Ascending aorta (tissue), 2 donors: ENCODE data around the gene TBC1D10B. TPM values are rescaled to one million over a fixed set of nuclear protein-coding genes. Genes with fewer than 3 reads are reported as not detected.

Experiments
- DNase-seq, 2 donors: peaks; one replicate each; pipeline ENCODE4 v3.0.0-alpha.2; 2019; ENCODE audit warnings: low spot score in 2 of 2
- H3K27ac ChIP-seq, 2 donors: fragments of 200-600 bp; sonication (generic); one replicate each; pipeline ENCODE4 v1.5.1; 2016 to 2017; ENCODE audit warnings: mild to moderate bottlenecking in 1 of 2
- H3K27me3 ChIP-seq: fragments of 200-600 bp; sonication (generic); one replicate; pipeline ENCODE4 v1.5.1; 2017
- H3K36me3 ChIP-seq, 2 donors: fragments of 200-600 bp; sonication (generic); one replicate each; pipeline ENCODE4 v1.5.1; 2016
- H3K4me1 ChIP-seq, 2 donors: fragments of 200-600 bp; sonication (generic); one replicate each; pipeline ENCODE4 v1.5.1; 2016 to 2017; ENCODE audit warnings: mild to moderate bottlenecking in 1 of 2
- H3K4me3 ChIP-seq, 2 donors: fragments of 200-600 bp; sonication (generic); one replicate each; pipeline ENCODE4 v1.5.1; 2016 to 2017; ENCODE audit warnings: mild to moderate bottlenecking in 1 of 2
- H3K9me3 ChIP-seq, 2 donors: fragments of 200-600 bp; sonication (generic); one replicate each; pipeline ENCODE4 v1.5.1; 2016
- CTCF ChIP-seq, 3 experiments: fragments of 200-600 bp in 2 of 3; fragments of 450-650 bp in 1 of 3; sonication (generic) in 2 of 3; IDR thresholded peaks; one replicate each; pipeline ENCODE4 v1.5.1; 2016 to 2019; ENCODE audit warnings: antibody characterized with exemption in 3 of 3, mild to moderate bottlenecking in 1 of 3, moderate library complexity in 1 of 3
- intact Hi-C: fragments of 100-400 bp; cut with DNase I; formaldehyde crosslinking; loops from one replicate; pipeline ENCODE4 v1.15.1; 2023
- total RNA-seq: library from RNA; depleted of rRNA; stranded (reverse); fragments of >200 nt; gene quantifications from one replicate; pipeline ENCODE4 v1.1.0, GENCODE V29; 2016

Gene TBC1D10B
- total RNA-seq, 1 donor from 2014 or later, result 20.9 TPM

- H3K27ac ChIP-seq, result peak within 1 kb of the TSS; percentile 79 to 94
These were observed 37.0 kb upstream of the TBC1D10B start, which contains the start of gene ZNF771 for GRCh38 chr16:30407102-30407803. Gene ZNF771, plus strand, starts transcription at chr16:30407606. Its CDS starts 448 bp downstream, at chr16:30408054.

GRCh38 chr16:30406795-30407101 is 36.5 kb upstream of the TBC1D10B start:
- intact Hi-C loops, result loop anchor here (1.0 to 2.0 kb wide), 3 partner anchors 11 to 36 kb away; partner anchors contain the start of genes TBC1D10B and ZNF48

More at GRCh38 chr16:30407102-30407803, 37.0 kb upstream of the TBC1D10B start, which contains the start of gene ZNF771:
- Histone ChIP-seq H3K4me3 (peak within 1 kb of the TSS; percentile 67 to 82), H3K36me3 (peaks cover under 1 to 9% of the 10 kb centered on the region in 2 donors), H3K27me3 (no peaks in the 10 kb centered on the region), H3K4me1 (peaks cover 8 to 16% of the 10 kb centered on the region in 2 donors), H3K9me3 (no peaks in the 10 kb centered on the region)
- DNase-seq, result peak; percentile 70 to 95
- intact Hi-C loops, result loop anchor here (1.0 to 2.0 kb wide), 3 partner anchors 12 to 36 kb away; partner anchors contain the start of genes TBC1D10B and ZNF48
- TF ChIP-seq CTCF (IDR thresholded peaks at IDR 0.05), result peak in 1 of 3 experiments; percentile 4

GRCh38 chr16:30401768-30402425 is 31.6 kb upstream of the TBC1D10B start:
- H3K27ac ChIP-seq, result no peak overlapping the region
- DNase-seq, result no peak
- peaks cover 6% of the 10 kb centered on the region in 2 donors for H3K4me1 ChIP-seq
- H3K36me3 ChIP-seq, result peaks cover 10 to 14% of the 10 kb centered on the region in 2 donors
- H3K27me3 ChIP-seq, result no peaks in the 10 kb centered on the region
- TF ChIP-seq CTCF (IDR thresholded peaks at IDR 0.05), result no peak
- intact Hi-C loops, result no loop called here
- no peaks in the 10 kb centered on the region for H3K9me3 ChIP-seq
- no peak overlapping the region for H3K4me3 ChIP-seq

More at GRCh38 chr16:30406795-30407101, 36.5 kb upstream of the TBC1D10B start:
- no peak for TF ChIP-seq CTCF (IDR thresholded peaks at IDR 0.05)
- Histone ChIP-seq H3K4me1 (peaks cover 8 to 16% of the 10 kb centered on the region in 2 donors), H3K27ac (peak overlapping the region; percentile 79 to 94), H3K9me3 (no peaks in the 10 kb centered on the region), H3K27me3 (no peaks in the 10 kb centered on the region), H3K4me3 (peak overlapping the region; percentile 67 to 82), H3K36me3 (peaks cover 0 to 5% of the 10 kb centered on the region in 2 donors)
- DNase-seq, result no peak

GRCh38 chr16:30399435-30400186 is 29.3 kb upstream of the TBC1D10B start:
- H3K27ac ChIP-seq, result peak overlapping the region; percentile 87
- H3K36me3 ChIP-seq, result peaks cover 10 to 14% of the 10 kb centered on the region in 2 donors
- TF ChIP-seq CTCF (IDR thresholded peaks at IDR 0.05), result no peak
- peak overlapping the region; percentile 71 to 78 for H3K4me3 ChIP-seq
- H3K9me3 ChIP-seq, result no peaks in the 10 kb centered on the region
- H3K4me1 ChIP-seq, result peaks cover 9 to 11% of the 10 kb centered on the region in 2 donors
- H3K27me3 ChIP-seq, result no peaks in the 10 kb centered on the region
- intact Hi-C loops, result no loop called here
- DNase-seq, result no peak

GRCh38 chr16:30398661-30399434 is 28.6 kb upstream of the TBC1D10B start:
- no peaks in the 10 kb centered on the region for H3K27me3 ChIP-seq
- intact Hi-C loops, result no loop called here
- peaks cover 11 to 15% of the 10 kb centered on the region in 2 donors for H3K4me1 ChIP-seq
- TF ChIP-seq CTCF (IDR thresholded peaks at IDR 0.05), result no peak
- DNase-seq, result no peak
- peak overlapping the region; percentile 87 for H3K27ac ChIP-seq
- H3K4me3 ChIP-seq, result peak overlapping the region in 1 of 2 donors; percentile 78
- H3K36me3 ChIP-seq, result peaks cover 10 to 14% of the 10 kb centered on the region in 2 donors
- H3K9me3 ChIP-seq, result no peaks in the 10 kb centered on the region
